PC-3 (cell line): ENCODE results near the gene CCRL2. TPM values are rescaled to one million over a fixed set of nuclear protein-coding genes. Genes with fewer than 3 reads are reported as not detected.

ENCODE experiments used
- ATAC-seq: fragments of 200-7000 bp; cut with Tn5 transposase; 2 replicates; pipeline ENCODE4 v1.9.1; 2020; ENCODE audit warnings: mild to moderate bottlenecking, moderate library complexity
- BruUV-seq: library from RNA; stranded (reverse); fragments of 400-500 nt; replicated peaks from 2 replicates; lab custom pipeline; 2021; lab: Mats Ljungman, UMichigan
- CTCF ChIA-PET: fragments of 300-600 bp; sonication (Branson Sonifier 250); formaldehyde crosslinking; loops from one replicate; lab custom pipeline; 2022; ENCODE audit warnings: antibody characterized with exemption; lab: Charles Lee
- POLR2A ChIA-PET: fragments of 300-600 bp; sonication (Branson Sonifier 250); formaldehyde crosslinking; loops from one replicate; lab custom pipeline; 2022; ENCODE audit warnings: antibody characterized with exemption; ENCODE audit not compliant: unreplicated experiment; lab: Charles Lee
- DNase-seq: peaks from one replicate; pipeline ENCODE4 v3.0.0-alpha.2; 2015
- H2AFZ ChIP-seq: fragments of 300-600 bp; sonication (generic); 2 replicates; pipeline ENCODE4 v1.6.0; 2016; ENCODE audit warnings: antibody characterized with exemption, low read length
- H3F3A ChIP-seq: fragments of 300-600 bp; sonication (generic); one replicate; pipeline ENCODE4 v1.6.0; 2017; ENCODE audit warnings: antibody characterized with exemption, low read length, control low read depth, mild to moderate bottlenecking; ENCODE audit not compliant: unreplicated experiment
- H3K27ac ChIP-seq: fragments of 300-600 bp; sonication (generic); 2 replicates; pipeline ENCODE4 v1.5.1; 2016; ENCODE audit warnings: mild to moderate bottlenecking, low read length
- H3K27me3 ChIP-seq: fragments of 300-600 bp; sonication (generic); 2 replicates; pipeline ENCODE4 v1.6.1; 2016; ENCODE audit warnings: low read length, mixed read lengths
- H3K36me3 ChIP-seq: fragments of 300-600 bp; sonication (generic); 2 replicates; pipeline ENCODE4 v1.6.1; 2016; ENCODE audit warnings: low read depth, mixed run types, low read length, mixed read lengths
- H3K4me1 ChIP-seq: fragments of 300-600 bp; sonication (generic); 2 replicates; pipeline ENCODE4 v1.5.1; 2016; ENCODE audit warnings: low read length; ENCODE audit not compliant: insufficient read depth
- H3K4me2 ChIP-seq: fragments of 300-600 bp; sonication (generic); 2 replicates; pipeline ENCODE4 v1.6.0; 2016; ENCODE audit warnings: low read length
- H3K4me3 ChIP-seq: fragments of 300-600 bp; sonication (generic); 2 replicates; pipeline ENCODE4 v1.5.1; 2016; ENCODE audit warnings: mild to moderate bottlenecking, low read length, mixed read lengths
- H3K79me2 ChIP-seq: fragments of 300-600 bp; sonication (generic); 2 replicates; pipeline ENCODE4 v1.6.1; 2017; ENCODE audit warnings: low read length, mixed read lengths
- H3K9ac ChIP-seq: fragments of 300-600 bp; sonication (generic); 2 replicates; pipeline ENCODE4 v1.6.0; 2016; ENCODE audit warnings: mild to moderate bottlenecking, low read length
- H3K9me2 ChIP-seq: fragments of 300-600 bp; sonication (generic); replicated peaks from 2 replicates; pipeline ENCODE4 v1.6.1; 2016; ENCODE audit warnings: mixed run types, low read length, mixed read lengths
- H3K9me3 ChIP-seq: fragments of 300-600 bp; sonication (generic); 2 replicates; pipeline ENCODE4 v1.6.1; 2016; ENCODE audit warnings: low read length, mixed read lengths
- H4K20me1 ChIP-seq: fragments of 300-600 bp; sonication (generic); 2 replicates; pipeline ENCODE4 v1.6.1; 2016; ENCODE audit warnings: low read length, mixed read lengths
- CTCF ChIP-seq: fragments of 300-600 bp; sonication (generic); conservative IDR thresholded peaks from 2 replicates; pipeline ENCODE4 v1.5.1; 2017; ENCODE audit warnings: antibody characterized with exemption, low read depth, mild to moderate bottlenecking, low read length
- EZH2 ChIP-seq: fragments of 300-600 bp; sonication (generic); IDR thresholded peaks from one replicate; pipeline ENCODE4 v1.6.1; 2017; ENCODE audit warnings: antibody characterized with exemption, mild to moderate bottlenecking, low read length; ENCODE audit not compliant: unreplicated experiment
- EZH2phosphoT487 ChIP-seq: fragments of 300-600 bp; sonication (generic); IDR thresholded peaks from 2 replicates; pipeline ENCODE4 v1.6.1; 2018; ENCODE audit warnings: mild to moderate bottlenecking, antibody characterized with exemption, low read length, borderline replicate concordance
- intact Hi-C: fragments of 100-400 bp; cut with micrococcal nuclease; formaldehyde crosslinking; loops from 2 replicates; pipeline ENCODE4 v1.9.0; 2023
- total RNA-seq: library from RNA; depleted of rRNA; stranded (reverse); fragments of >200 nt; gene quantifications from 2 replicates; pipeline ENCODE4 v1.2.3, GENCODE V29; 2014

The CCRL2 gene
- total RNA-seq, 1 experiment from 2014 or later, result 5.5 TPM

- ChIA-PET CTCF (interaction anchor here (0.6 kb wide), 1 partner anchor 18 kb away, joined by 3 read pairs; no protein-coding TSS in a partner anchor), POLR2A (no interaction called here)
Observed at GRCh38 chr3:46447228-46447985, 40.3 kb downstream of the CCRL2 start.

GRCh38 chr3:46448721-46449120 lies 41.7 kb downstream of the CCRL2 start:
- H3K36me3 ChIP-seq, result no peaks in the 10 kb centered on the region
- no peak overlapping the region for H2AFZ ChIP-seq
- no TSS peak for BruUV-seq
- no peaks in the 10 kb centered on the region for H4K20me1 ChIP-seq
- no peaks in the 10 kb centered on the region for H3K9me2 ChIP-seq
- H3K4me2 ChIP-seq, result no peak overlapping the region
- POLR2A ChIA-PET, result no interaction called here
- H3F3A ChIP-seq, result no peaks in the 10 kb centered on the region
- no peak overlapping the region for H3K4me3 ChIP-seq
- H3K79me2 ChIP-seq, result no peaks in the 10 kb centered on the region
- no peak overlapping the region for H3K9ac ChIP-seq
- CTCF ChIA-PET, result no interaction called here
- ATAC-seq (no peak), DNase-seq (no peak)
- H3K9me3 ChIP-seq, result no peaks in the 10 kb centered on the region
- intact Hi-C loops, result no loop called here
- no peak overlapping the region for H3K27ac ChIP-seq
- H3K4me1 ChIP-seq, result no peaks in the 10 kb centered on the region
- no peak for TF ChIP-seq EZH2phosphoT487
- no peak for TF ChIP-seq EZH2
- no peak for TF ChIP-seq CTCF
- H3K27me3 ChIP-seq, result no peaks in the 10 kb centered on the region

More at GRCh38 chr3:46447228-46447985, 40.3 kb downstream of the CCRL2 start:
- Histone ChIP-seq H3K9me3 (no peaks in the 10 kb centered on the region), H3K4me3 (no peak overlapping the region), H3K9ac (no peak overlapping the region), H3K9me2 (no peaks in the 10 kb centered on the region), H4K20me1 (no peaks in the 10 kb centered on the region), H3F3A (no peaks in the 10 kb centered on the region), H3K27me3 (no peaks in the 10 kb centered on the region), H3K4me1 (no peaks in the 10 kb centered on the region), H2AFZ (no peak overlapping the region), H3K79me2 (no peaks in the 10 kb centered on the region), H3K36me3 (no peaks in the 10 kb centered on the region), H3K4me2 (no peak overlapping the region), H3K27ac (no peak overlapping the region)
- ATAC-seq (peak; percentile 37; the same call in 1 of the 2 replicates), DNase-seq (no peak)
- TF ChIP-seq EZH2phosphoT487, result no peak
- TF ChIP-seq EZH2, result no peak
- TF ChIP-seq CTCF, result no peak
- no TSS peak for BruUV-seq
- intact Hi-C loops, result no loop called here
